HG03064 (cell line): ENCODE results near the gene CSNK1G3.
"Not testable (repeated sequence)": the region's sequence is repeated elsewhere in the genome, so short reads cannot be mapped to it uniquely, and the experiment has no call there.

Experiments used
- ATAC-seq: cut with Tn5 transposase; IDR thresholded peaks from one replicate; pipeline ENCODE4 v1.9.1; 2021; ENCODE audit warnings: low read depth; ENCODE audit not compliant: unreplicated experiment

CSNK1G3 gene

DNA sequence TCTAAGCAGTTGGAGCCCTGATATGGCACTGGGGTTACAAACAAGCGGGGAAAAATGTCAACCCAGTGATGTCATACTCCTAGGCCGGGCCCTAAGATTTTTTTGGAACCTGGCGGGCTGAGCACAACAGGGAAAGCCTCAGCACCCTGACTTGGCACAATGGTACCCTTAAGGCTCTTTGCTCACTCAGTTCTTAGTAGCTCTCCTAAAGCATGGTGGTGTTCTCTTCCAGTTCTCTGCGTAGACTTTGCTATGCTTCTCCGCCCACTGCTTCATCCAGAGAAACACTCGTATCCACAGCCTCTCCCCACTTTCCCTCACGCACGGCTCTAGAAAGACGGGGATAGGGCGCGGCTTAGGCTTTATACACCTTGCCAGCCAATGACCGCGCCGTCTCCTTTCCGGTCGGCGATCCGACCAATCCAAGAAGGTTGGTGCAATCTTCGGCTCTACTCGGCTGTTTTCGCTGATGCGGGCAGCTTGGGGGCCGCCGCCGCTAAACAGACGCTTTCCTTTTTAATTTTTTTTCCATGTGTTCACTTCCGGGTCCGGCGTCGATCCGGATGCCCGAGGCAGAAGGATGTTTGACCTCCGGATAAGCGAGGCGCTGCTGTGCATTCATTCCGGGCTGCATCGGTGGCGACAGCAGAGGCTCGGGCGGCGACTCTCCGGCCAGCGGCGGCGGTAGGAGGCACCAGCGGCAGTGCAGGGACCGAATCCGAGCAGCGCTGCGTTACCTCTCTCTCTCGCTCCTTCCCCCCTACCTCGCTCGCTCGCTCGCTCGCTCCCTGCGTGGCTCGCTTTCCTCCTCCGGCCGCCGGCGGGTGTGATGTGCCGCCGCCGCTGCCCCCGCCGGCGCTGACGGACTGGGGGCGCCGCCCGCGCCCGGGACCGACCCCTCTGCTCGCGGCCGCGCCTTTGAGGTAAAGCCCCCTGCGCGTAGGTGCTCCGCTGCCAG, at the start of gene CSNK1G3:
Gene CSNK1G3, plus strand, starts transcription at position 530 of the 958 bp plus-strand sequence. CDS start 33,487 bp downstream, outside the sequence.
- ATAC-seq = peak; percentile 92

DNA sequence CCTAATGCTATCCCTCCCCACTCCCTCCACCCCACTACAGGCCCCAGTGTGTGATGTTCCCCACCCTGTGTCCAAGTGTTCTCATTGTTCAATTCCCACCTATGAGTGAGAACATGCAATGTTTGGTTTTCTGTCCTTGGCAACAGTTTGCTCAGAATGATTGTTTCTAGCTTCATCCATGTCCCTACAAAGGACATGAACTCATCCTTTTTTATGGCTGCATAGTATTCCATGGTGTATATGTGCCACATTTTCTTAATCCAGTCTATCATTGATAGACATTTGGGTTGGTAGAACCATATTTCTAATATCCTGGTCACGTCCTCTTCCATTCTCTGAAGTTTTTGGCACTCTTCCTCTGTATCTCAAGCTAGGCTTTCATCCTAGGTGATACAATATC, 45.1 kb upstream of the CSNK1G3 start:
- not testable (repeated sequence) for ATAC-seq

- no peak for ATAC-seq
These were observed 40.6 kb upstream of the CSNK1G3 start for GRCh38 chr5:123471385-123471784.

GRCh38 chr5:123472150-123472924, 39.6 kb upstream of the CSNK1G3 start:
- ATAC-seq = no peak

- no peak for ATAC-seq
These were observed 37.7 kb upstream of the CSNK1G3 start for GRCh38 chr5:123474228-123474627.

GRCh38 chr5:123476731-123477130, 35.2 kb upstream of the CSNK1G3 start:
- no peak for ATAC-seq

GRCh38 chr5:123478546-123478945, 33.4 kb upstream of the CSNK1G3 start:
- no peak for ATAC-seq

GRCh38 chr5:123482258-123482657, 29.7 kb upstream of the CSNK1G3 start:
- ATAC-seq = no peak

GRCh38 chr5:123483446-123484077, 28.4 kb upstream of the CSNK1G3 start:
- ATAC-seq = no peak

- no peak for ATAC-seq
These were observed 26.7 kb upstream of the CSNK1G3 start for GRCh38 chr5:123485275-123485674.

DNA sequence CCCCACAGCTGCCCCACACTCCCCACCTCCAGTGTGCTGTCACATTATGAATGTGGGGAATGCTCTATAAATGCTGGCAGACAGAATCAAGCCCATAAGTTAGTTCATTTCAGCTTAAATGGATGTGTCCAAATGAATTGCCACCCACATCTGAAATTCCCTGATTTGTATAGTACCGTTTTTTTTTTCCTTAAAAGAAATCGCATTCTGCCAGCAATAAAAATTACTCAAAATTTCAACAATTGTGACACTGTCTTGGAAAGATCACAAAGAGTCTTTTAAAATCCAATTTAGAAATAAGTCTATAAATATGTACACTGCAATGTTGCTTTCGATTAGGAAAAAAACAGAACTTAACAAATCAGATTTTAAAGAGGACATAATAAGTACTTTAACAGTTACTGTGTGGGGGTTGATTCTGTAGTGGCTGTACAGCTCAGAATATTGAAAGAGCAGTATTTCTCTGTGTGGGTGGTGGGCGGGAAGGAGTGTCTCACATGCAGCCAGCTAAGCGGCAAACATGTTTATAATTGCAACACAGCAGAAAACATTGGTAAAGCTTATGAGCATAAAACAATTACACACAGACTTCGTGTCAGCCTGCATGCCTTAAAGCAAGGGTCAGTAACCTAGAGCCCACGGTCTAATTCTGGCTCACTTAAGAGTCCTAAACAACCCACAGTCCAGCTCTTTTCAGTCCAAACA, 24.9 kb upstream of the CSNK1G3 start:
- no peak for ATAC-seq

DNA sequence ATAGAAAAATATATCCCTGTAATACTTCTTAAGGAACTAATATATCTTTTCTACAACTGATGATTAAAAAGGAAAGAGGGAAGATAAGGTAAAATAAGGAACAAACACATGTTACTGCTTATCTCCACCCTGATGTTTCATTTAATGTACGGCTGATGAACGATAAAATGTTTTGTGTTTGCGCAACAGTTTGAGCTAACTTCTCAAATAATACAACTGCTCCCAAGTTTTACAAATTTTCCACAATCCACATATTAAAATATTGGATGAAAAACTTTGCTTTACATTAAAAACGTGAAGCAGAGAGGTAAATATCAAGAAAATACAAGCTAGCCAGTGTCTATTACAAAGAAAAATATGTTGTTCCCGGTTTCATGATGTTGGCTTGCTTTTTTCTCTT, 21.0 kb upstream of the CSNK1G3 start:
- ATAC-seq = no peak

- ATAC-seq = not testable (repeated sequence)
These were observed 16.8 kb upstream of the CSNK1G3 start for GRCh38 chr5:123495211-123495610.

GRCh38 chr5:123496892-123497291, 15.1 kb upstream of the CSNK1G3 start:
- no peak for ATAC-seq

DNA sequence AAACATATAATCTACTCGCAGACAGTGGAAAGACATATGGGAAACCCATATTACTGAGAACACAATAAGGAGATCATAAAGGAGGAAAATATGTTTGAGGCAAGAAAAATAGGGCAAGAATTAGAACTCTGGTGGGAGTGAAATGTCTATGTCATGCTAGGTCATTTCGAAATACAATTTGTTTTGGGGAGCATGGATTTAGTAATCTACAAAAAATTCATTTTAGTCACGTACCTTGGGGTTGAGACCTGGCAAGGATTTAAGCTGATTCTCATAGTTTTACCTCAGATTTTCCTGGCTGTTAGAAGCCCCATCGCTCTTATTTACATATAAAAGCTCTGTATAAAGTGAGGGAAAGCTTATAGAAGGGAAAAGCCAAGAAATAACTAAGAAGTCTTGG, 11.5 kb upstream of the CSNK1G3 start:
- no peak for ATAC-seq

GRCh38 chr5:123502120-123502519, 9.9 kb upstream of the CSNK1G3 start:
- ATAC-seq = no peak

DNA sequence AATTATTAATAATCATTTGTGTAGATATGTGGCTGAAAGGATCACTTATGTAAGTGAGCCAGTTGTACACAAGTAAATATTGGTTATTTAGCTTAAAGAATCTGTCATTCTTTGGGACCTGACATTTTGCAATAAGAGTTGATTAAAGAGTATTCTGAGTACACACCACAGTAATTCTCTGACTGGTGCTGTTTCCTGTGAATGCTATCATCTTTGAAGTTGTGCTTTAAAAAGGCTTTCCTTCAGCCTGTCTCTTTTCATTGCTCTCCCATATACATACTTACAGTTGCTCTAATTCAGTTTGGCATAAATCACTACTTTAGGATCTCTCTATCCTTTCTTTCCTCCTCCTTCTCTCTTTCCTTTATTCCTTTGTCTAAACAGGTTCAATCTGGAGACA, 8.7 kb upstream of the CSNK1G3 start:
- ATAC-seq = no peak

DNA sequence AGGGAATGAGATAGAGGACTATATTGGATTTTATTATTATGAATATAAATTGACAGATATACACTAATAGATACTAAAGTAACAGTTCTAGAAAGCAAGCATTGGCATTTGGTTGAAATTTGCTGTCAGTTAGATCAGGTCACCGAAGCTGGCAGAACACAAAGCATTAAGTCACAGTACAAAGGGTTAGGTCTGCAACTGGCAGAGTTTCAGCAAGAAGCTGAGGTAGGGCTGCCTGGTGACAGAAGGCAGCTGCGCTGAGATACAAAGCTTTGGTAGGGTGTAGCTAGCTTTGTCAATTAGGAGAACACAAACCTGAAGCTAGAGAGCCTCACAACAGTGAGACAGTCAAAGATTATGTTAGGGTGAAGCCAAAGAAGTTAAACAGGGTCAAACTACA, 6.3 kb upstream of the CSNK1G3 start:
- ATAC-seq = no peak

GRCh38 chr5:123508441-123508840, 3.5 kb upstream of the CSNK1G3 start:
- ATAC-seq = no peak

- no peak for ATAC-seq
These were observed 708 bp upstream of the CSNK1G3 start for GRCh38 chr5:123511290-123511647.
